CD4-positive, CD25-positive, alpha-beta regulatory T cell (primary cell): ENCODE results near the gene ARRB1. TPM values are rescaled to one million over a fixed set of nuclear protein-coding genes. Genes with fewer than 3 reads are reported as not detected.

Experiments
- ATAC-seq, 2 donors: fragments of 150-1000 bp; cut with Tn5 transposase; one replicate each; pipeline ENCODE4 v1.10.0; 2021; ENCODE audit warnings: low read depth in 2 of 2, moderate number of reproducible peaks in 2 of 2, moderate library complexity in 1 of 2
- DNase-seq, 3 donors: peaks; one replicate each; pipeline versions ENCODE4 v3.0.0 to v3.0.0-alpha.2; 2012 to 2022; ENCODE audit warnings: mixed read lengths in 1 of 3
- H3K27ac ChIP-seq: one replicate; pipeline ENCODE4 v1.7.0; 2013; ENCODE audit warnings: mild to moderate bottlenecking, low read length; ENCODE audit not compliant: insufficient read depth, poor library complexity, severe bottlenecking
- H3K27me3 ChIP-seq: one replicate; pipeline ENCODE4 v1.7.0; 2013; ENCODE audit warnings: low read length; ENCODE audit not compliant: control insufficient read depth, insufficient read depth
- H3K36me3 ChIP-seq: one replicate; pipeline ENCODE4 v1.7.0; 2013; ENCODE audit warnings: mild to moderate bottlenecking, low read length, moderate library complexity; ENCODE audit not compliant: control insufficient read depth, insufficient read depth
- H3K4me1 ChIP-seq: 2 replicates; pipeline ENCODE4 v1.7.0; 2013; ENCODE audit warnings: mild to moderate bottlenecking, low read length; ENCODE audit not compliant: insufficient read depth, control insufficient read depth, poor library complexity, severe bottlenecking
- H3K4me3 ChIP-seq: one replicate; pipeline ENCODE4 v1.7.0; 2013; ENCODE audit warnings: low read depth, mild to moderate bottlenecking, low read length, moderate library complexity
- H3K9me3 ChIP-seq, 2 experiments: 1 replicate in 1 of 2; 2 replicates in 1 of 2; pipeline ENCODE4 v1.7.0; 2013; ENCODE audit warnings: low read length in 2 of 2, mild to moderate bottlenecking in 1 of 2, moderate library complexity in 1 of 2; ENCODE audit not compliant: control insufficient read depth in 2 of 2
- H3K27ac Mint-ChIP-seq, 3 donors: one replicate each; pipeline ENCODE4 v1.8.0; 2020 to 2022; ENCODE audit warnings: mild to moderate bottlenecking in 3 of 3, mixed read lengths in 3 of 3, moderate library complexity in 2 of 3
- H3K27me3 Mint-ChIP-seq: one replicate; pipeline ENCODE4 v1.8.0; 2022; ENCODE audit warnings: mild to moderate bottlenecking, mixed read lengths
- H3K36me3 Mint-ChIP-seq: one replicate; pipeline ENCODE4 v1.8.0; 2020; ENCODE audit warnings: mixed read lengths
- H3K4me1 Mint-ChIP-seq, 4 donors: one replicate each; pipeline ENCODE4 v1.8.0; 2020 to 2022; ENCODE audit warnings: mixed read lengths in 4 of 4, mild to moderate bottlenecking in 1 of 4
- H3K4me3 Mint-ChIP-seq, 4 donors: one replicate each; pipeline ENCODE4 v1.8.0; 2020 to 2022; ENCODE audit warnings: mild to moderate bottlenecking in 4 of 4, mixed read lengths in 4 of 4, moderate library complexity in 3 of 4
- H3K9me3 Mint-ChIP-seq, 7 donors: one replicate each; pipeline ENCODE4 v1.8.0; 2020 to 2022; ENCODE audit warnings: mixed read lengths in 7 of 7, mild to moderate bottlenecking in 3 of 7, moderate library complexity in 2 of 7
- polyA plus RNA-seq, 4 donors: library from polyadenylated mRNA; unstranded; fragments of 300-500 nt; fragmentation: Illumina TruSeq; gene quantifications; one replicate each; pipeline ENCODE4 v1.2.3, GENCODE V29; 2021
- total RNA-seq: library from RNA; stranded (reverse); gene quantifications from one replicate; pipeline ENCODE4 v1.2.3, GENCODE V29; 2022

The ARRB1 gene
- total and polyA plus RNA-seq, 5 donors from 2014 or later: 5.1 to 36.1 (median 6.5) TPM

DNA sequence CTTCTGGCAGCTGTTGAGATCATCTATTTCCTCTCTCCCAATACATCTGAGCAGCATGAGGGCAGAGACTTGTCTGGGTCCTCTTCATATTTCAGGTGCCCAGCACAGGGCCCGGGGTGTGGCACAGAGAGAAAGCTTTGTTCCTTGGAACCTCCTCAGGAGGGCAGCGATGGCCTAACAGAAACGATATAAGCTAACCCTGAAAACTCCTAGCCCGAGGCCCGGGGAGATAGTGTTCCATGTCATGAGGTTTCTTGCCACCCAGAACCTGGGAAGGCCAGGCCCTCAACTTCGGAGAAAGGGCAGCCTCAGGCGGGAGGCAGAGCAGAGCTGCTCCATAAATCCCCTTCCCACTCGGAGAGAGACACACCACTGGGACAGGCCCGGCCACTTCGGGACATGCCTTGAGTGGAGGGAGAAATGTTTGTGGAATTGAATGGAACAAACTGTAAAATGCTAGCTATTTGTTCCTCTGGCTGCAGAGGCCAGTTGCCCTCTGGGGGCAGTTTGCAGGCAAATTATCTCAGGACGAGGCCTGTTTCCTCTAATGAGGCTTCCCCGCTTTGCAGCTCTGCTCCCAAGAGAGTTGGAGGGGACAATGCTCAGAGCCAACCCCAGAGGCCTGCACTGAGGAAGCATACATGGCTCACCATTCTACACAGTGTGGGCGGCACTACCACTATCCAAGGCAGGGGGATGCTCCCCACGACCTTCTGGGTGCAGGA lies 11.6 kb downstream of the ARRB1 start:
- ATAC-seq: no peak

DNA sequence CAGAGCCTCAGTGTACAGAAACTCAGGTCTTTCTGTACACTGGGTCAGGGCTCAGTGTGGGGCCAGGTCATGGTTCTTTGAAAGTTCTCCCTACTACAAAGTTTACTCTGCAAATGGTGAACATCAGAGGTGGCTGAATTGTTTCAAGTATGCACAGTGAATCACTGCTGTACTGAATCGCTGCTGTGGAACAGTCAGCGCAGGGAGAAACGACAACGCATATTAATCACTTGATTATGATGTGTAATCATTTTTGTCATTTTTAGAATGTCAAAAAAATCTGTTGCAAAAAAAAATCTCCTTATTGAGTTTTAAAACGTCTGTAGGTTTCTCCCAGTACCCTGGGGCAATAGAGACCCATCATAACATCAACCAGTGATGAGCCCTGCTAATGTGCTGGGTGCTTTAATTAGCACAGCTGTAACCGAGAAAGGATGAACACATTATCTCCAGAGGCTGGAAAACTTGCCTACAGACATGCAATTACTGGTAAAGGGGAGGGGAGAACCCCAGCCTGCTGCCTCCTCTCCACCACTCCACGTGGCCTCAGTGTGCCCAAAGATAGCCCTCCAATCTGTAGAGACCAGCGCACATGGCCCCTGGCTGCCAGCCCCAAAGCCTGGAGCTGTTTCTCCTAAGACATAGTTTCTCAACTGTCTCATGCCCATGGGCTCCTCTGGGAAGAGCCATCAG lies 12.8 kb downstream of the ARRB1 start:
- no peak for ATAC-seq
- Mint-ChIP-seq H3K27ac (peak overlapping the region; percentile 89 to 98 (median 89)), H3K4me3 (peak overlapping the region; percentile 40 to 81 (median 45)), H3K27me3 (no peaks in the 10 kb centered on the region), H3K9me3 (no peaks in the 10 kb centered on the region), H3K4me1 (peaks cover 8 to 83% (median 66%) of the 10 kb centered on the region in 4 donors), H3K36me3 (peaks cover 3% of the 10 kb centered on the region)
- peak overlapping the region; percentile 18 for H3K4me3 ChIP-seq
- no peaks in the 10 kb centered on the region for H3K9me3 ChIP-seq
- no peaks in the 10 kb centered on the region for H3K27me3 ChIP-seq
- H3K27ac ChIP-seq: peak overlapping the region; percentile 39
- no peaks in the 10 kb centered on the region for H3K36me3 ChIP-seq
- peaks cover 51% of the 10 kb centered on the region for H3K4me1 ChIP-seq
- no peak for DNase-seq

More for the DNA sequence above, 11.6 kb downstream of the ARRB1 start:
- H3K9me3 ChIP-seq: no peaks in the 10 kb centered on the region
- H3K27ac ChIP-seq: peak overlapping the region; percentile 58
- Mint-ChIP-seq H3K27ac (peak overlapping the region; percentile 89 to 98 (median 92)), H3K27me3 (no peaks in the 10 kb centered on the region), H3K36me3 (no peaks in the 10 kb centered on the region), H3K4me1 (peaks cover 8 to 90% (median 69%) of the 10 kb centered on the region in 4 donors), H3K9me3 (no peaks in the 10 kb centered on the region), H3K4me3 (peak overlapping the region; percentile 48 to 81 (median 80))
- no peak overlapping the region for H3K4me3 ChIP-seq
- H3K27me3 ChIP-seq: no peaks in the 10 kb centered on the region
- peaks cover 53% of the 10 kb centered on the region for H3K4me1 ChIP-seq
- DNase-seq: no peak
- H3K36me3 ChIP-seq: no peaks in the 10 kb centered on the region

DNA sequence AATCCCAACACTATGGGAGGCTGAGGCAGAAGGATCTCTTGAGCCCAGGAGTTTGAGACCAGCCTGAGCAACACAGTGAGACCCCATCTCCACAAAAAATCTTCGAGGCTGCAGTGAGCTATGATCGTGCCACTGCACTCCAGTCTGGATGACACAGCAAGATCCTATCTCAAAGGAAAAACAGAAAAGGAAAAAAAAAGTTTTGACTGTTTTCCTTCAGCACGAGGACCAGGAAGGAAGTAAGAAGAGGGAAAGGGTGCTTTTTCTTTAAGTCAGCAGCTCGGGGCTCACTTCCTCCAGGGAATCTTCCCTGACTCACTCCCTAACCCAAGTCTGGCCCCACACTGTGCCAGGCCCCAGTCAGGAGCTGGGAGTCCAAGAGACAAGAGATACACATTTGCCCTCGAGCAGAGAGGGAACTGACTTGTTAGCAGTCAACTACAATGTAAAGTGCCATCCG lies 14.2 kb downstream of the ARRB1 start:
- Mint-ChIP-seq H3K9me3 (no peaks in the 10 kb centered on the region), H3K36me3 (peaks cover 8% of the 10 kb centered on the region), H3K27ac (peak overlapping the region; percentile 77 to 89 (median 86)), H3K4me1 (peaks cover 0 to 81% (median 64%) of the 10 kb centered on the region in 4 donors), H3K27me3 (no peaks in the 10 kb centered on the region), H3K4me3 (peak overlapping the region in 1 of 4 donors; percentile 26)
- DNase-seq (no peak), ATAC-seq (no peak)
- Histone ChIP-seq H3K36me3 (no peaks in the 10 kb centered on the region), H3K4me3 (no peak overlapping the region), H3K4me1 (peaks cover 47% of the 10 kb centered on the region), H3K27me3 (no peaks in the 10 kb centered on the region), H3K27ac (no peak overlapping the region), H3K9me3 (no peaks in the 10 kb centered on the region)

DNA sequence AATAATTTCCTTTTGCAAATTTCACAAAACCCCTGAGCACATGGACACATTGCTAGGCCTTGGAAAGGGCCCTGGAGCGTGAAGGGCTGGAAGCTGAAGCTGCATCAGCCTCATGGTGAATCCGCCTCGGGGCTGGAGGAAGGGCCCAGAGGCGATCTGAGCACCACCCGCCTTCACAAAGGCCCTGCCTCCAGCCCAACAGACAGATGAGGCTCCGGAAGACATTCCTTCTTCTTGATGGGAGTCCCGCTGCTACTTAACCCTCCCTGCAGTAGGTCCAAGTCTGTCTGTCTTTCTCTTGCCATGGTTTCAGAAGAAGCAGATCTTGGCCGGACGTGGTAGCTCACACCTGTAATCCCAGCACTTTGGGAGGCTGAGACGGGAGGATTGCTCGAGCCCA lies 16.5 kb downstream of the ARRB1 start:
- Histone ChIP-seq H3K4me3 (no peak overlapping the region), H3K9me3 (no peaks in the 10 kb centered on the region), H3K4me1 (peaks cover 33% of the 10 kb centered on the region), H3K27ac (no peak overlapping the region), H3K36me3 (no peaks in the 10 kb centered on the region), H3K27me3 (no peaks in the 10 kb centered on the region)
- H3K9me3 Mint-ChIP-seq: no peaks in the 10 kb centered on the region
- no peaks in the 10 kb centered on the region for H3K27me3 Mint-ChIP-seq
- H3K27ac Mint-ChIP-seq: no peak overlapping the region
- H3K4me3 Mint-ChIP-seq: no peak overlapping the region
- H3K36me3 Mint-ChIP-seq: peaks cover 8% of the 10 kb centered on the region
- ATAC-seq (no peak), DNase-seq (no peak)
- H3K4me1 Mint-ChIP-seq: peaks cover 0 to 80% (median 52%) of the 10 kb centered on the region in 4 donors

DNA sequence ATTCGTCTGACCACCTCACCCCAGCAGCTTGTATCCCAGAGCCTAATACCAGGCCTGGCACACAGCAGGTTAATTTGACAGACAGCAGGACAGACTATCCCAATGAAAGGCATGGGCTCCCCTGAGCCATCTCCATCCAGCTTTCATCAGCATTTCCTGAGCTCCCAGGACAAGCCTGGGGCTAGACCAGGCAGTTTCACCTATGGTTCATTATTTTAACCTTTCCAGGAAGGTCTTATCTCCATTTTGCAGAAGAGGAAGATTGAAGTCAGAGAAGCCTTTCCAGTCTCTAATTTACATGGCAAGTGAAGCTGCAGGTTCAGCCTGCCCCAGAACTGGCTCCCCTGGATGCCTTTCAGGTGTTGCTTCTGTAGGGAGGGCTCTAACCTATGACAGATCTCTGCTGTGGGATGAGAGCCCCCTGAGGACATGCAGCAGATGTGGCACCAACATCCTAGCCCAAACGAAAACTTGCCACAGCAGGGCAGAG lies 17.0 kb downstream of the ARRB1 start:
- Mint-ChIP-seq H3K36me3 (peaks cover 8% of the 10 kb centered on the region), H3K4me3 (no peak overlapping the region), H3K27me3 (no peaks in the 10 kb centered on the region), H3K27ac (peak overlapping the region in 2 of 3 donors; percentile 45 to 83), H3K4me1 (peaks cover 0 to 80% (median 52%) of the 10 kb centered on the region in 4 donors), H3K9me3 (no peaks in the 10 kb centered on the region)
- Histone ChIP-seq H3K4me1 (peaks cover 30% of the 10 kb centered on the region), H3K27ac (no peak overlapping the region), H3K27me3 (no peaks in the 10 kb centered on the region), H3K4me3 (no peak overlapping the region), H3K9me3 (no peaks in the 10 kb centered on the region), H3K36me3 (no peaks in the 10 kb centered on the region)
- DNase-seq (no peak), ATAC-seq (no peak)

DNA sequence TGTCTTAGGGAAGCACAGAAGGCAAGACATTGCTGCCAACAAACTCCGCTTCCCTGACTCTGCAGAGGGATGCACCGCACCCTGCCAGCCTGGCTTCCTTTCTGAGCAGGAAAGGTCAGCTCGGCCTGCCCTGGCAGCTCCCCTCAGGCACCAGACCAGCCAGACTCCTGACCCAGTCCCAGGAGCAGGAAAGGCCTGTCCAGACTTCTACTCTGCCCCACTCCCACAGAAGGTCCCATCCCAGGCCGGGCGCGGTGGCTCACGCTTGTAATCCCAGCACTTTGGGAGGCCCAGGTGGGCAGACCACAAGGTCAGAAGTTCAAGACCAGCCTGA lies 17.7 kb downstream of the ARRB1 start:
- Histone ChIP-seq H3K27ac (no peak overlapping the region), H3K9me3 (no peaks in the 10 kb centered on the region), H3K4me1 (peaks cover 30% of the 10 kb centered on the region), H3K36me3 (no peaks in the 10 kb centered on the region), H3K4me3 (no peak overlapping the region), H3K27me3 (no peaks in the 10 kb centered on the region)
- Mint-ChIP-seq H3K4me1 (peaks cover 4 to 80% (median 50%) of the 10 kb centered on the region in 4 donors), H3K36me3 (peaks cover 8% of the 10 kb centered on the region), H3K4me3 (peak overlapping the region in 1 of 4 donors; percentile 12), H3K27me3 (no peaks in the 10 kb centered on the region), H3K9me3 (no peaks in the 10 kb centered on the region), H3K27ac (peak overlapping the region in 2 of 3 donors; percentile 15 to 26)
- ATAC-seq (no peak), DNase-seq (no peak)

DNA sequence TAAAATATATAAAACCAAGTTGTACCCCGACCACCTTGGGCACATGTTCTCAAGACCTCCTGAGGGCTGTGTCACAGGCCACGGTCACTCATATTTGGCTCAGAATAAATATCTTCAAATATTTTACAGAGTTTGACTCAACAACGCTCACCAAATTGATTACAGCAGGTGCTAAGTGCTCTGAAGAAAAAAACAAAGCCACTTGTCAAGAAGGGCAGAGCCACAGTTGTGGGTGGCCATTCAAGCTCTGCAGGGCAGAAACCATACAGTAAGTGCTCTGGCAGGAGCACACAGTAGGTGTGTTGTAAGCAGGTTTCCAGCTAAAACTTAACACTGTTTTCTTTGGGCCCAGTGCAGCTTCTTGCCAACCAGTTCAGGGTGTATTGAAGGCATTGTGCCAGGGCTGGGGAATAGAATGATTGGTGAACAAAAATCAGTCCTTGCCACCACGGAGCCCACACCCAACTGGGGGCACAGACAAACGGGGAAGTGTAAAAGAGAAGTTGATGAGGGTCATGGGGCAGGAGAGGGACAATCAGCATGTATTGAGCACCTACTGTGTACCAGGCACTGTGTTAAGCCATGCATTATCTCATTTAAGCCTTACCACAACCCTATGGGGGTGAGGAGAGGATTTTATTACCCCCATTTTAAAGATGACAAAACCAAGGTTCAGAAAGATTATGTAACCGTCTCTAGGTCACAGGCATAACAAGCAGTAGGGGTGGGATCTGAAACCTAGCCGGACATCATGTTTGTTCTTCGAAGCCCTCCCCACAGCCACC lies 18.2 kb downstream of the ARRB1 start:
- peak overlapping the region in 1 of 4 donors; percentile 12 for H3K4me3 Mint-ChIP-seq
- Histone ChIP-seq H3K4me1 (peaks cover 30% of the 10 kb centered on the region), H3K9me3 (no peaks in the 10 kb centered on the region), H3K27me3 (no peaks in the 10 kb centered on the region), H3K4me3 (no peak overlapping the region), H3K36me3 (no peaks in the 10 kb centered on the region), H3K27ac (no peak overlapping the region)
- H3K9me3 Mint-ChIP-seq: no peaks in the 10 kb centered on the region
- H3K4me1 Mint-ChIP-seq: peaks cover 10 to 80% (median 52%) of the 10 kb centered on the region in 4 donors
- ATAC-seq (no peak), DNase-seq (no peak)
- H3K36me3 Mint-ChIP-seq: peaks cover 8% of the 10 kb centered on the region
- H3K27ac Mint-ChIP-seq: peak overlapping the region in 2 of 3 donors; percentile 64 to 93
- no peaks in the 10 kb centered on the region for H3K27me3 Mint-ChIP-seq
